T-cell (primary cell): ENCODE measurements around the gene DGAT2. TPM values are rescaled to one million over a fixed set of nuclear protein-coding genes. Genes with fewer than 3 reads are reported as not detected.

Experiments used
- ATAC-seq, 4 experiments: fragments of 200-7000 bp in 3 of 4; fragments of 150-1000 bp in 1 of 4; cut with Tn5 transposase; replicated peaks in 1 of 4; 1 replicate in 3 of 4; 2 replicates in 1 of 4; pipeline ENCODE4 v1.10.0; 2021; ENCODE audit warnings: moderate library complexity in 3 of 4, mild to moderate bottlenecking in 2 of 4, moderate number of reproducible peaks in 1 of 4
- CTCF ChIA-PET, 2 donors: fragments of 300-600 bp; sonication (Branson Sonifier 250); formaldehyde crosslinking; loops; one replicate each; lab custom pipeline; 2022; ENCODE audit warnings: antibody characterized with exemption in 2 of 2; lab: Charles Lee
- POLR2A ChIA-PET, 2 donors: fragments of 300-600 bp; sonication (Branson Sonifier 250); formaldehyde crosslinking; loops; one replicate each; lab custom pipeline; 2022; ENCODE audit warnings: antibody characterized with exemption in 2 of 2; lab: Charles Lee
- DNase-seq, 35 experiments: peaks; one replicate each; pipeline versions ENCODE4 v3.0.0 to v3.0.0-alpha.2; 2013 to 2023
- H3K27ac ChIP-seq: one replicate; pipeline ENCODE4 v1.5.1; 2013; ENCODE audit warnings: low read length
- H3K27me3 ChIP-seq, 2 experiments: replicated peaks in 1 of 2; 1 replicate in 1 of 2; 2 replicates in 1 of 2; pipeline versions ENCODE4 v1.6.1 to v1.7.0; 2013; ENCODE audit warnings: low read length in 1 of 2, mixed read lengths in 1 of 2; ENCODE audit not compliant: control insufficient read depth in 2 of 2, insufficient read depth in 2 of 2; ENCODE audit errors: extremely low read depth in 1 of 2
- H3K36me3 ChIP-seq, 2 donors: 1 replicate in 1 of 2; 2 replicates in 1 of 2; pipeline versions ENCODE4 v1.6.1 to v1.7.0; 2013; ENCODE audit warnings: low read length in 1 of 2; ENCODE audit not compliant: control insufficient read depth in 2 of 2, insufficient read depth in 1 of 2; ENCODE audit errors: extremely low read depth in 1 of 2
- H3K4me1 ChIP-seq, 2 experiments: 1 replicate in 1 of 2; 2 replicates in 1 of 2; pipeline versions ENCODE4 v1.6.1 to v1.7.0; 2013; ENCODE audit warnings: low read length in 2 of 2, mixed read lengths in 1 of 2; ENCODE audit not compliant: insufficient read depth in 2 of 2, control insufficient read depth in 1 of 2; ENCODE audit errors: extremely low read depth in 1 of 2
- H3K4me3 ChIP-seq, 2 donors: 1 replicate in 1 of 2; 2 replicates in 1 of 2; pipeline versions ENCODE4 v1.5.1 to v1.7.0; 2013; ENCODE audit warnings: mild to moderate bottlenecking in 2 of 2, low read length in 1 of 2, moderate library complexity in 1 of 2; ENCODE audit not compliant: control insufficient read depth in 1 of 2; ENCODE audit errors: extremely low read depth in 1 of 2
- H3K9me3 ChIP-seq: 2 replicates; pipeline ENCODE4 v1.7.0; 2013
- H3K27ac Mint-ChIP-seq, 2 donors: one replicate each; pipeline ENCODE4 v1.8.0; 2020 to 2021; ENCODE audit warnings: mild to moderate bottlenecking in 2 of 2, mixed read lengths in 2 of 2
- H3K27me3 Mint-ChIP-seq, 2 donors: one replicate each; pipeline ENCODE4 v1.8.0; 2021 to 2022; ENCODE audit warnings: mixed read lengths in 2 of 2
- H3K36me3 Mint-ChIP-seq: one replicate; pipeline ENCODE4 v1.8.0; 2021; ENCODE audit warnings: mixed read lengths
- H3K4me1 Mint-ChIP-seq, 3 donors: one replicate each; pipeline ENCODE4 v1.8.0; 2020 to 2022; ENCODE audit warnings: mixed read lengths in 3 of 3, mild to moderate bottlenecking in 1 of 3
- H3K4me3 Mint-ChIP-seq, 3 donors: one replicate each; pipeline ENCODE4 v1.8.0; 2020 to 2022; ENCODE audit warnings: mild to moderate bottlenecking in 3 of 3, mixed read lengths in 3 of 3, moderate library complexity in 3 of 3
- H3K9me3 Mint-ChIP-seq, 3 donors: one replicate each; pipeline ENCODE4 v1.8.0; 2020 to 2022; ENCODE audit warnings: mixed read lengths in 3 of 3
- WGBS: methylation state at CpG from one replicate; pipeline ENCODE4 v1.1.5; 2013; ENCODE audit warnings: missing lambda C conversion rate; ENCODE audit not compliant: insufficient coverage; 5-methylcytosine and 5-hydroxymethylcytosine counted together
- total RNA-seq, 35 experiments: library from RNA in 6 of 35; stranded (reverse) in 6 of 35; fragments of 120-200 nt in 1 of 35; gene quantifications; one replicate each; pipeline versions ENCODE4 v1.2.1 to v1.2.4 and lab custom pipeline; 2013 to 2026

Gene DGAT2
- total RNA-seq, 5 donors from 2014 or later (not counting 1 experiment from before 2014, with no cell fraction given), result 0.14 to 1.2 (median 0.61) TPM

DNA sequence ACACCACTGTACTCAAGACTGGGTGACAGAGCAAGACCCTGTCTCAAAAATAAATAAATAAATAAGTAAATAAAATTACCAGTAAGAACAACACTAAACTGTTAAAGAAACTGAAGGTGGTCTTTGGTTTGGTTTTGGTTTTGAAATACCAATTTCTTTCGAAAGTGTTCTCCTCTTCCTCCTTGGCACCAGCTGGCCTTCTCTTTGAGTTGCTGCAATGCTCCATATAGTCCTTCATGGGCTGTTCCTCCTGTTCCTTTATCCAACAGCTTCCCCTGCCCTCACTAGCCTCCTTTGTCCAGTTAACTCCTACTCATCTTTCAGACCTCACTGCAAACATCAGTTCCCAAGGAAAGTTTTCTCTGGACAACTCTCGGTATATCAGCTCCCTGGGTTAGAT, 41.4 kb downstream of the DGAT2 start:
- no peak overlapping the region for H3K4me3 ChIP-seq
- Mint-ChIP-seq H3K4me1 (peaks cover 8 to 16% (median 14%) of the 10 kb centered on the region in 3 donors), H3K27ac (no peak overlapping the region), H3K36me3 (no peaks in the 10 kb centered on the region), H3K9me3 (no peaks in the 10 kb centered on the region), H3K4me3 (no peak overlapping the region), H3K27me3 (peaks cover 0 to 2% of the 10 kb centered on the region in 2 donors)
- 50% methylated on average over 2 of the region's 2 CpGs for WGBS
- ChIA-PET POLR2A (no interaction called here), CTCF (no interaction called here)
- peaks cover 2 to 8% of the 10 kb centered on the region in 2 experiments for H3K4me1 ChIP-seq
- H3K27me3 ChIP-seq, result no peaks in the 10 kb centered on the region
- no peaks in the 10 kb centered on the region for H3K9me3 ChIP-seq
- ATAC-seq (no peak), DNase-seq (no peak)
- no peak overlapping the region for H3K27ac ChIP-seq
- H3K36me3 ChIP-seq, result no peaks in the 10 kb centered on the region

DNA sequence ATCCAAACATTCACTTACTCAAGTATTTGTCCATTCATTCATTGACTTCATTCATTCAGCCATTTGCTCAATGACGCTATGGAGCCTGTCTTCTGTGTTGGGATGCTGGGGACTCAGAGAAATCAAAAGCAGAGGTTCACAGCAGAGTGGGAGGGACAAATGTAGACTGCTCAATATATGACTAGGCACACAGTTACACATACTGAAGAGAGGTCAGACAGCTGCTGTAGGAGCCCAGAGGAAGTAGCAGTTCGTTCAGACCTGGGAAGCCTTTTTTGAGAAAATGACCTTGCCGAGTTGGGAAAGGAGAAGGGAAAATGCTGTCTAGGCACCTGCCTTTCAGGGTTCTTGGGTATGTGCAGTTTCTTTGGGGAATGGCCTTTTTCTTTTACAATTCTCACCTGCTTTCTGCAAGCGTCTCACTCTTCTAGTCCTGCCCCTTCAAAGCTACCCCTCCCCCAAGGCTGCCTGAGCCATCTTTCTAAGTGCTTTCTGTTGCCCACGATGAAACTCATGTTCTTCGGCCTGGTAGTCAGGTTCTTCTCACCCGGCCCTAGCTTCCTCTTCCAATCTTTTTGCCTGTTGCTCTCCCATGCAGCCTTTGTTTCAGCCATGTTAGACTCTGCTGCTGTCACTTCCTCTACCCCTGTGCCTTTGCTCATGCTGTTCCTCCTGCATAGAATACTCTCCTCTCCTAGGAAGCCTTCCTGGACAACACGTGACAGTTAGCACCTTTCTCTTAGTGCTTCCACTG, 42.2 kb downstream of the DGAT2 start:
- no peak overlapping the region for H3K4me3 ChIP-seq
- no peak overlapping the region for H3K27ac Mint-ChIP-seq

DNA sequence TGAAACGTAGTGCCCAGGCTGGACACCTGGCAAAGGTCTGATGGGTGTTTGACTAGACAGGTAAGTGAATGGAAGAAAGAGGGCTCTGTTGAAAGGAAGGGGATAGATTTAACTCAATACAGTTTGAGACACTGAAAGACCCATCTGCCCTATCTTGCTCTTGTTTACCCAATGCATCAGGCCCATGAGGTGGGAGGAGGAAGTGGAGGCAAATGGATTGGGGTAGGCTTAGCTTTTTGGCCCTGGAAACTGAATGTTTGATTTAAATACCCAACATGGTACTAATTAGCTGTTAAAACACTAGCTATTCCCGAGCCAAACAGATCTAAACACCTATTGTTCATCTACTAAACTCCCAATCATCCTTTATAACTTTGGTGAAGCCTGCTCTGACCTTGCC, 42.9 kb downstream of the DGAT2 start:
- H3K27me3 Mint-ChIP-seq, result peaks cover 0 to 2% of the 10 kb centered on the region in 2 donors
- H3K9me3 Mint-ChIP-seq, result no peaks in the 10 kb centered on the region
- ChIA-PET POLR2A (no interaction called here), CTCF (interaction anchor here in 1 of 2 donors (0.7 to 1.8 kb wide), 3 partner anchors 55 to 397 kb away, joined by 3 to 5 read pairs (median 5); no protein-coding TSS in a partner anchor)
- H3K27ac Mint-ChIP-seq, result no peak overlapping the region
- H3K9me3 ChIP-seq, result no peaks in the 10 kb centered on the region
- H3K36me3 Mint-ChIP-seq, result no peaks in the 10 kb centered on the region
- no peaks in the 10 kb centered on the region for H3K27me3 ChIP-seq
- H3K36me3 ChIP-seq, result no peaks in the 10 kb centered on the region
- peaks cover 8 to 16% (median 14%) of the 10 kb centered on the region in 3 donors for H3K4me1 Mint-ChIP-seq
- no peak overlapping the region for H3K4me3 ChIP-seq
- peaks cover 9 to 18% of the 10 kb centered on the region in 2 experiments for H3K4me1 ChIP-seq
- H3K27ac ChIP-seq, result no peak overlapping the region
- DNase-seq (no peak), ATAC-seq (no peak)
- 75% methylated on average over 1 of the region's 2 CpGs for WGBS
- no peak overlapping the region for H3K4me3 Mint-ChIP-seq

More for the DNA sequence above, 42.2 kb downstream of the DGAT2 start:
- ATAC-seq, result no peak
- Mint-ChIP-seq H3K9me3 (no peaks in the 10 kb centered on the region), H3K27me3 (peaks cover 0 to 2% of the 10 kb centered on the region in 2 donors), H3K4me1 (peaks cover 8 to 16% (median 14%) of the 10 kb centered on the region in 3 donors), H3K4me3 (no peak overlapping the region), H3K36me3 (no peaks in the 10 kb centered on the region)
- DNase-seq, result no peak
- H3K36me3 ChIP-seq, result no peaks in the 10 kb centered on the region
- POLR2A ChIA-PET, result no interaction called here
- no peak overlapping the region for H3K27ac ChIP-seq
- CTCF ChIA-PET, result interaction anchor here (0.8 to 1.8 kb wide), 3 partner anchors 14 to 397 kb away, joined by 3 to 5 read pairs (median 5); no protein-coding TSS in a partner anchor
- H3K9me3 ChIP-seq, result no peaks in the 10 kb centered on the region
- H3K4me1 ChIP-seq, result peaks cover 3 to 12% of the 10 kb centered on the region in 2 experiments
- no peaks in the 10 kb centered on the region for H3K27me3 ChIP-seq
- 80% methylated on average over 6 of the region's 8 CpGs for WGBS

DNA sequence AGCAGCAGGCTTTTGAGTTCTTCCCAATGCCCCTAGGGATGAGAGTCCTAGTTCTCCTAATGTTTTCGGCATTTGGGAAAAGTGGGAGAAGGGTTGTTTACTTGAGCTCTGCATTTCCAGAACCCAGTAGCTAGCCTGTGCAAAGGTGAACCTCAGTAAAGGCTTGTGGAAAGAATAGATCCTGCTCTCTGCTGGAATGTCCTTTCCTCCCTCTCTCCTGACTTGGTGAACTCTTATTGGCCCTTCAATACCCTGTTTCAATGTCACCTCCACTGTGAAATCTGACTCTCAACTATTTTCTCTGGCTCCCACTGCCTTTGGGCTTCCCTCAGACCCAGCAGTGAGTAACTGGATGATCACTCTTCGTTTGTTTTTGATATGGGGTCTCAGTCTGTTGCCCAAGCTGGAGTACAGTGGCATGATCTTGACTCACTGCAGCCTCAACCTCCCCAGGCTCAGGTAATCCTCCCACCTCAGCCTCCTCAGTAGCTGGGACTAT, 44.0 kb downstream of the DGAT2 start:
- Histone ChIP-seq H3K4me1 (peaks cover 16 to 25% of the 10 kb centered on the region in 2 experiments), H3K36me3 (no peaks in the 10 kb centered on the region), H3K27ac (no peak overlapping the region), H3K4me3 (no peak overlapping the region), H3K9me3 (no peaks in the 10 kb centered on the region), H3K27me3 (no peaks in the 10 kb centered on the region)
- no peak overlapping the region for H3K4me3 Mint-ChIP-seq
- H3K27ac Mint-ChIP-seq, result no peak overlapping the region
- ChIA-PET CTCF (interaction anchor here in 1 of 2 donors (1.8 kb wide), 2 partner anchors 56 to 396 kb away, joined by 5 read pairs; no protein-coding TSS in a partner anchor), POLR2A (no interaction called here)
- ATAC-seq (no peak), DNase-seq (no peak)
- no peaks in the 10 kb centered on the region for H3K9me3 Mint-ChIP-seq
- peaks cover 8 to 16% (median 14%) of the 10 kb centered on the region in 3 donors for H3K4me1 Mint-ChIP-seq
- 100% methylated on average over 1 of the region's 2 CpGs for WGBS
- no peaks in the 10 kb centered on the region for H3K27me3 Mint-ChIP-seq
- no peaks in the 10 kb centered on the region for H3K36me3 Mint-ChIP-seq

DNA sequence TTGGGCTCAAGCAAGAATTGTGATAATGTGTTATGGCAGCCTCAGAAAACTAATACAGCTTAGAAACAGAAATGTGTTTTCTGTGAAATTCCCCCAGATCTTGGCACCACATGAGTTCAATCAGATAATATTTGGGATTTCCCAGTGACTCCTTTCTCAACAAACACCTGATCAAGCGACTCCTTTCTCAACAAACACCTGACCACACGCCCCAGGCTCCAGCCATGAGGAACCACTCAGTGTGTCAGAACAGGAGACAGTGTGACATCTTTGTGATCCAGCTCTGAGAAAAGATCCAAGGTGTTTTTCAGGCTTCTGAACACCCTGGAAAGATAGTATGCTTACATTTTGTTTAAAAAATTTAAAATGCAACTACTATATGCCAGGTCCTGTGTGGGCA, 44.5 kb downstream of the DGAT2 start:
- WGBS, result 66% methylated on average over 2 of the region's 2 CpGs
- Histone ChIP-seq H3K27ac (no peak overlapping the region), H3K4me1 (peaks cover 16 to 25% of the 10 kb centered on the region in 2 experiments), H3K27me3 (no peaks in the 10 kb centered on the region), H3K4me3 (no peak overlapping the region), H3K9me3 (no peaks in the 10 kb centered on the region), H3K36me3 (no peaks in the 10 kb centered on the region)
- CTCF ChIA-PET, result interaction anchor here in 1 of 2 donors (1.1 to 1.8 kb wide), 3 partner anchors 13 to 56 kb away, joined by 3 to 7 read pairs (median 5); no protein-coding TSS in a partner anchor
- Mint-ChIP-seq H3K4me3 (peak overlapping the region in 1 of 3 donors; percentile 96), H3K36me3 (no peaks in the 10 kb centered on the region), H3K9me3 (no peaks in the 10 kb centered on the region), H3K27ac (no peak overlapping the region), H3K27me3 (no peaks in the 10 kb centered on the region), H3K4me1 (peaks cover 11 to 19% (median 18%) of the 10 kb centered on the region in 3 donors)
- no peak for ATAC-seq
- DNase-seq, result no peak
- POLR2A ChIA-PET, result no interaction called here

GRCh38 chr11:75813622-75814039, 45.1 kb downstream of the DGAT2 start:
- peak overlapping the region in 1 of 3 donors; percentile 96 for H3K4me3 Mint-ChIP-seq
- H3K36me3 ChIP-seq, result no peaks in the 10 kb centered on the region
- peaks cover 15 to 21% (median 20%) of the 10 kb centered on the region in 3 donors for H3K4me1 Mint-ChIP-seq
- no CpG with 5 or more reads among the region's 1 CpG for WGBS
- no peak overlapping the region for H3K4me3 ChIP-seq
- H3K27ac Mint-ChIP-seq, result peak overlapping the region; percentile 60 to 77
- ChIA-PET CTCF (interaction anchor here (1.0 to 1.6 kb wide), 5 partner anchors 10 to 55 kb away, joined by 3 to 7 read pairs (median 6); no protein-coding TSS in a partner anchor), POLR2A (interaction anchor here in 1 of 2 donors (0.6 kb wide), 1 partner anchor 8 kb away, joined by 4 read pairs; no protein-coding TSS in a partner anchor)
- no peaks in the 10 kb centered on the region for H3K9me3 ChIP-seq
- peaks cover 16 to 25% of the 10 kb centered on the region in 2 experiments for H3K4me1 ChIP-seq
- H3K36me3 Mint-ChIP-seq, result no peaks in the 10 kb centered on the region
- no peaks in the 10 kb centered on the region for H3K9me3 Mint-ChIP-seq
- no peaks in the 10 kb centered on the region for H3K27me3 Mint-ChIP-seq
- H3K27me3 ChIP-seq, result no peaks in the 10 kb centered on the region
- ATAC-seq, result no peak
- H3K27ac ChIP-seq, result peak overlapping the region; percentile 71
- no peak for DNase-seq
